Measurements from ENCODE around the gene BCOR.

Gene BCOR

GRCh38 chrX:40103565-40104323 is 6.0 kb upstream of the BCOR start:
- TF ChIP-seq CTCF (IDR thresholded peaks at IDR 0.05): no peak
- H3K4me3 ChIP-seq (ENCODE audit: low read depth in 1 of 2, low read length in 1 of 2): no peak overlapping the region
- H3K27ac ChIP-seq: no peak overlapping the region
- H3K27me3 ChIP-seq: peaks cover 17% of the 10 kb centered on the region
- peaks cover 40 to 44% of the 10 kb centered on the region in 2 experiments for H3K4me1 ChIP-seq (ENCODE audit: control insufficient read depth in 1 of 2, insufficient read depth in 1 of 2, low read depth in 1 of 2, low read length in 1 of 2)
- H3K9me3 ChIP-seq: no peaks in the 10 kb centered on the region
- H3K36me3 ChIP-seq: no peaks in the 10 kb centered on the region

- peaks cover 34 to 36% of the 10 kb centered on the region in 2 experiments for H3K4me1 ChIP-seq (ENCODE audit: control insufficient read depth in 1 of 2, insufficient read depth in 1 of 2, low read depth in 1 of 2, low read length in 1 of 2)
- no peaks in the 10 kb centered on the region for H3K9me3 ChIP-seq
- peaks cover 7% of the 10 kb centered on the region for H3K27me3 ChIP-seq
- no peak overlapping the region for H3K4me3 ChIP-seq (ENCODE audit: low read depth in 1 of 2, low read length in 1 of 2)
- no peak for TF ChIP-seq CTCF (IDR thresholded peaks at IDR 0.05)
- no peaks in the 10 kb centered on the region for H3K36me3 ChIP-seq
- no peak overlapping the region for H3K27ac ChIP-seq
These were observed 4.9 kb upstream of the BCOR start for GRCh38 chrX:40102393-40103381.

GRCh38 chrX:40101430-40101802 is 3.7 kb upstream of the BCOR start:
- Histone ChIP-seq H3K27me3 (no peaks in the 10 kb centered on the region), H3K27ac (no peak overlapping the region), H3K4me3 (ENCODE audit: low read depth in 1 of 2, low read length in 1 of 2) (no peak overlapping the region), H3K36me3 (no peaks in the 10 kb centered on the region), H3K4me1 (ENCODE audit: control insufficient read depth in 1 of 2, insufficient read depth in 1 of 2, low read depth in 1 of 2, low read length in 1 of 2) (peaks cover 22 to 24% of the 10 kb centered on the region in 2 experiments), H3K9me3 (no peaks in the 10 kb centered on the region)
- TF ChIP-seq CTCF (IDR thresholded peaks at IDR 0.05): no peak

- no peaks in the 10 kb centered on the region for H3K36me3 ChIP-seq
- H3K27ac ChIP-seq: no peak overlapping the region
- H3K4me3 ChIP-seq (ENCODE audit: low read depth in 1 of 2, low read length in 1 of 2): no peak overlapping the region
- H3K9me3 ChIP-seq: no peaks in the 10 kb centered on the region
- H3K27me3 ChIP-seq: no peaks in the 10 kb centered on the region
- no peak for TF ChIP-seq CTCF (IDR thresholded peaks at IDR 0.05)
- H3K4me1 ChIP-seq (ENCODE audit: control insufficient read depth in 1 of 2, insufficient read depth in 1 of 2, low read depth in 1 of 2, low read length in 1 of 2): peaks cover 21 to 24% of the 10 kb centered on the region in 2 experiments
These were observed 3.0 kb upstream of the BCOR start for GRCh38 chrX:40100537-40101429.

GRCh38 chrX:40100141-40100536 is 2.4 kb upstream of the BCOR start:
- peaks cover 23 to 27% of the 10 kb centered on the region in 2 experiments for H3K4me1 ChIP-seq (ENCODE audit: control insufficient read depth in 1 of 2, insufficient read depth in 1 of 2, low read depth in 1 of 2, low read length in 1 of 2)
- no peaks in the 10 kb centered on the region for H3K9me3 ChIP-seq
- H3K27ac ChIP-seq: no peak overlapping the region
- TF ChIP-seq CTCF (IDR thresholded peaks at IDR 0.05): no peak
- no peaks in the 10 kb centered on the region for H3K27me3 ChIP-seq
- H3K4me3 ChIP-seq (ENCODE audit: low read depth in 1 of 2, low read length in 1 of 2): no peak overlapping the region
- no peaks in the 10 kb centered on the region for H3K36me3 ChIP-seq

Data from neutrophil (primary cell).